NCI-H1417 treated with DMSO at 0.1 percent for 48 hours (cell line): Measurements from ENCODE around the gene PLPPR3.
"Not testable (repeated sequence)": the region's sequence is repeated elsewhere in the genome, so short reads cannot be mapped to it uniquely, and the experiment has no call there.

Experiments used
- DNase-seq: peaks from one replicate; lab custom pipeline; 2025; lab: John Stamatoyannopoulos, UW

The PLPPR3 gene

GRCh38 chr19:829129-829758 lies 7.5 kb upstream of the PLPPR3 start:
- DNase-seq, result no peak

GRCh38 chr19:827710-828321 lies 6.1 kb upstream of the PLPPR3 start, which contains the start of gene AZU1:
TSS of gene AZU1 (plus strand) at chr19:827837. CDS start at chr19:827847, 10 bp downstream.
- no peak for DNase-seq

DNA sequence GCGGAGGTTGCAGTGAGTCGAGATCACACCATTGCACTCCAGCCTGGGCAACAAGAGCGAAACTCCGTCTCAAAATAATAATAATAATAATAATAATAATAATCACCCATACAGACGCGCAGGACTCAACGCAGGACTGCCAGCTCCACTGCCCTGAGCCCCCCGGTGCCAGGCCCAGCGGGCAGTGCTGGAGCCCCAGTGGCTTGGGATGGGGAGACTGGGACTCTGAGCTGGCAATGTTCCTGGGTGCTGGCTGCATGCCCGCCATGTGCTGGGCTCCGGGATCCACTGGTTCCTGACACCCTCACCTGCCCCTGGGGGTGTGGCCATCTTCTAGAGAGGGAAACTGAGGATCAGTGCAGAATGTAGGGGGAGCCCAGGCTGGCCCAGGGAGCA lies 5.6 kb upstream of the PLPPR3 start:
- no peak for DNase-seq

DNA sequence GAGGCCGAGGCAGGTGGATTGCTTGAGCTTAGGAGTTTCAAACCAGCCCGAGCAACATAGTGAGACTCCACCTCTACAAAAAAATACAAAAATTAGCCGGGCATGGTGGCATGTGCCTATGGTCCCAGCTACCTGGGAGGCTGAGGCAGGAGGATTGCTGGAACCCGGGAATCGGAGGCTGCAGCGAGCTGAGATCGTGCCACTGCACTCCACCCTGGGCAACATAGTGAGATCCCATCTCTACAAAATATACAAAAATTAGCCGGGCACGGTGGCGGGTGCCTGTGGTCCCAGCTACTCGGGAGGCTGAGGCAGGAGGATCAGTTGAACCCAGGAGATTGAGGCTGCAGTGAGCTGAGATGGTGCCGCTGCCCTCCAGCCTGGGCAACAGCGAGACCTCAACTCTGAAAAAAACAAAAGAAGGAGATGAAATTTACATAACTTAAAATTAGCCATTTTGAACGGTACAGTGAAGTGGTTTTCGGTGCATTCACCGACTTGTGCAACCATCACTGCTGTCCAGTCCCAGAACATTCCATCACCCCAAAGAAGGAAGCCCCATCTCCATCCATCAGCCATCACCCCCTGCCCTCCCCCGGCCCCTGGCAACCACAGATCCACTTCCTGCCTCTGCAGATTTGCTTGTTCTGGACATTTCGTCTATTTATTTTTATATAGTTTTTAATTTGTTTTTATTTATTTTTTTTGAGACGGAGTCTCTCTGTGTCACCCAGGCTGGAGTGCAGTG lies 4.3 kb upstream of the PLPPR3 start:
- no peak for DNase-seq

DNA sequence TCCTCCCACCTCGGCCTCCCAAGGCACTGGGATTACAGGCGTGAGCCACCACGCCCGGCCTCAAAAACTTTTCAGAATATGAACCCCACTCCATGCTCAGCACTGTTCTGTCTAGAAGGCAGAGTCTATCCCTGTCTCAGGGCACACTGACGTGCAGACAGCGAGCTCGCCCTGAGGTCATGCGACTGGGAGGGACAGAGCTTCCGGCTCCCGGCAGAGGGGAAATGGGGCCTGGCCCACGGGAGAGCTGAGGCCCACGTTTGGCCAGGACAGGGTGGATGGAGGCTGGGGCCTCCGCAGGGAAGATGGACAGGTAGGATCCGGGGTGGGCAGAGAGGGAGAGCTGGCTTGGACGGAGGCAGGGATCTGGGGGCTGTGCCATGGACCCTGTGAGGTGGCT lies 3.1 kb upstream of the PLPPR3 start:
- DNase-seq, result no peak

DNA sequence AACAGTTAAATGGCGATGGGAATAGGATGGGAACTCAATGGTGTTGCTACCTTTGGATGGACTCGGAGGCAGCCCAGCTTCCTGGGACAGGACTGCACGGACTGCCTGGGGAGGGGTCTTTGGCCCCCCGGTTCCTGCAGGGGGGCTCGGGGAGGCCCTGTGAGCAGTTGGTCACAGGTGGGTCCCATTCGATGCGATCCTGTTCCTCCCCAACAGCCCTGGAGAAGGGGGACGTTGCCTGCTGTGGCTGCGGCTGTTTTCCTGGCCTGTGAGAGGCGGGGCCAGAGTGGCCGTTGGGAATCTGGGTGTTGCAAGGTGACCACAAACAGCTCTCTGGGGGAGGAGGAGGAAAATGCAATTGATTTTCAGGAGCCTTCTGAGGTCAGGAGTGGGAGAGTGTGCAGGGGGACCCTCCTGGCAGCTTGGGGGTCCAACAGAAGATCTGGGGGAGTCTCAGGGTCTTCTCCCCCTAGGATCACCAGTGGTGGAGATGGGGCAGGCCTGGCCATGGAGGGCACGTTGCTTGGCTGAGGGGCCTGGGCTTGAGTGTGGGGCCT lies 1.9 kb upstream of the PLPPR3 start:
- DNase-seq, result no peak

DNA sequence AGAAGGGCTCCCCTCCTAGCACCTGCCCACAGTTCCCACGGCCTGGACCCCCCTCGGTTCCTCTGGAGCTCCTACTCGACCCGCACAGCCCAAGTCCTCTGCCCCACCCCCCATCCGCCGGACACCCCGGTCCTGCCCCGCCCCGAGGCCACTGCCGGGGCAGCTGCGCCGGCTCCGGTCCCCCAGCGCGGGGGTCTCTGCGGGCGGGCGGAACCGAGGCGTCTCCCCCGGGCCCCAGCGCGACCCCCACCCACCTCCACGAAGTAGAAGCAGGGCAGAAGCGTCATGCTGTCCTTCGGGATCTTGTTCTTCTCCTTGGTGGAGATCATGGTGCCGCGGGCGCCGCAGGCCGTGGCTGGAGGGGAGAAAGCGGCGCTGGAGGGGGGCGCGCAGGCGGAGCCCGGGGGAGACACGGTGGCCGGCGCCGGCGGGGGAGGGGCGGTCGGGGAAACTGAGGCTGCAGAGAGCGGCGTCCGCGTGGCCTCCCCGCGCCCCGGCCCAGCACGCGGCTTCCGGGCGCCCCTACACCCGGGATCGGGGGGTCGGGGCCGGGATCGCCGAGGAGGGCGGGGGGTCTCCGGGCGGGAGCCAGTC lies 427 bp downstream of the PLPPR3 start:
- DNase-seq, result no peak

DNA sequence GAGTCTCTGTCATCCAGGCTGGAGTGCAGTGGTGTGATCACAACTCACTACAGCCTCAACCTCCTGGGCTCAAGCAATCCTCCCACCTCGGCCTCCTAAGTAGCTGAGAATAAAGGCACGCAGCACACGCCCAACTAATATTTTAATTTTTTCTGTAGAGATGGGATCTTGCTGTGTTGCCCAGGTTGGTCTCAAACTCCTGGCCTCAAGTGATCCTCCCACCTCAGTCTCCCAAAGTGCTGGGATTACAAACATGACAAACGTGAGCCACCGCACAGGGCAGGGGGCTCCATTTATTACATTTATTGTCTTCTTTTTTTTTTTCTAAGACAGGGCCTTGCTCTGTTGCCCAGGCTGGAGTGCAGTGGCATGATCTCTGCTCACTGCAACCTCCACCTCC lies 1.5 kb downstream of the PLPPR3 start:
- DNase-seq, result not testable (repeated sequence)

- DNase-seq, result no peak
These were observed 5.3 kb downstream of the PLPPR3 start for GRCh38 chr19:816500-816857.

GRCh38 chr19:815775-816499 lies 5.8 kb downstream of the PLPPR3 start:
- DNase-seq, result no peak

GRCh38 chr19:815079-815774 lies 6.5 kb downstream of the PLPPR3 start:
- no peak for DNase-seq

GRCh38 chr19:814152-815078 lies 7.3 kb downstream of the PLPPR3 start:
- DNase-seq, result no peak

DNA sequence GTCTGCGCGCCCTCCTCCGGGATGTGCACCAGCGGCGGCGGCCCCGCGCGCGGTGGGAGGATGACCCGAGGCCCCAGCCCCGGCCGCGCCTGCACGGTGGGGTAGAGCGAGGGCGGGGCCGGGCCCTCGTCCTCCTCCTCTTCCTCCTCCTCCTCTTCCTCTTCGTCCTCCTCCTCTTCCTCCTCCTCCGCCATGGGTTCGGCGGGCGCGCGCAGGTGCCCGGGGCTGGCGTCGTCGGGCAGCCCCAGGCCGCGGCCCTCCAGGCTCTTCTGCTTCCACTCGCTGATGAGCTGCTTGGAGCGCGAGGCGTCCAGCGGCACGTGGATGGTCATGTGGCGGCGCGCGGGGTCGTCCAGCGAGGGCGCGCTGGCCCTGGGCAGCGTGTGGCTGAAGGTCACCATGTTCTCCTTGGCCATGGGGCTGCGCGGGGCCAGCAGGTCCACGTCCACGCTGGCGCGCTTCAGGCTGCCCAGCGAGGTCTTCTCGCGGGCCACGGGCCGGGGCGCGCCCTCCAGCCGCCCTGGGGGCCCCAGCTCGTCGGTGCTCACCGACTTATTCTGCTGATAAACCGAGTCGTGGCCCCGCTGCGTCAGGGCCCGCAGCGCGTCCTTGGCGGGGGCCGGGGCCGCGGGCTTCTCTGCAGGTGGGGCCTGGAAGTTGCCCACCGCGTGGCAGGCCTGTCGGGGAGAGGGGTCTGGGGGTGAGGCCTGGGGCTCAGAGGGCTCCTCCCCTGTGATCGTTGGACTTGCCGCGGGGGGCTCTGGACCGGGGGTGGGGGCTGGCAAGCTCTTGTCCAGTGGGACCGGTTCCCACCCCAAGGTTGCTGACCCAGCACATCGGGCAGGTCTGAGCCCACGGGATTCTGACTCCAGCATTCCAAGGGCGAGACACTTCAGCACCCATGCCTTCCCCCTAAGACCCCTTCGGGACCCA lies 8.3 kb downstream of the PLPPR3 start:
- no peak for DNase-seq

- no peak for DNase-seq
These were observed 9.0 kb downstream of the PLPPR3 start for GRCh38 chr19:812747-813218.

DNA sequence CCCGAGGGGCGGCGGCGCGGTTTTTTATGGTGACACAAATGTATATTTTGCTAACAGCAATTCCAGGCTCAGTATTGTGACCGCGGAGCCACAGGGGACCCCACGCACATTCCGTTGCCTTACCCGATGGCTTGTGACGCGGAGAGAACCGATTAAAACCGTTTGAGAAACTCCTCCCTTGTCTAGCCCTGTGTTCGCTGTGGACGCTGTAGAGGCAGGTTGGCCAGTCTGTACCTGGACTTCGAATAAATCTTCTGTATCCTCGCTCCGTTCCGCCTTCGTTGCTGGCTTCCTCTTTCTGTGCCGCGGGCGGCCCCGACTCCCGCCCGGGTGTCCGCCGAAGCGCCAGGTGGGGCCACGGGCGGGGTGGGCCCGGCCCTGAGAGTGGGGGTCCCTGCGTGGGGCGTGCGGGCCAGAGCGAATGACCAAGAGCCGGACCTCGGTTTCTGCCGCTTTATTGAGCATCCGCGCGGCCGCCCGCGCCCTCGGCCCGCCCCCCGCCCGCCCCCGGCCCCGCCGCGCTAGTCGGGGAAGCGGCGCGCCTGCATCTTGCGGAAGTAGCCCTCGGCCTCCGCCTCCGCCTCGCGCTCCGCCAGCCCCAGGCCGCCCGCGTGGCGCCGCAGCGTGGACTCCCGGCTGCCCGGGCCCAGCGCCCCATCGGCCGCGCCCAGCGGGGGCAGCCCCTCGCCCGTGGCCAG lies 9.6 kb downstream of the PLPPR3 start:
- no peak for DNase-seq

DNA sequence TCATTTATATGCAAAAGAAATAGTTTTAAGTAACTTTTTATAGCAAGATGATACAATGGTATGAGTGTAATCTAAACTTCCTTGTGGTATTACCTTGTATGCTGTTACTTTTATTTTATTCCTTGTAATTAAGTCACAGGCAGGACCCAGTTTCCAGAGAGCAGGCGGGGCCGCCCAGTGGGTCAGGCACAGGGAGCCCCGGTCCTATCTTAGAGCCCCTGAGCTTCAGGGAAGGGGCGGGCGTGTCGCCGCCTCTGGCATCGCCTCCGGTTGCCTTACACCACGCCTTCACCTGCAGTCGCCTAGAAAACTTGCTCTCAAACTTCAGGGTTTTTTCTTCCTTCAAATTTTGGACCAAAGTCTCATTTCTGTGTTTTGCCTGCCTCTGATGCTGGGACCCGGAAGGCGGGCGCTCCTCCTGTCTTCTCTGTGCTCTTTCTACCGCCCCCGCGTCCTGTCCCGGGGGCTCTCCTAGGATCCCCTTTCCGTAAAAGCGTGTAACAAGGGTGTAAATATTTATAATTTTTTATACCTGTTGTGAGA lies 10.2 kb downstream of the PLPPR3 start:
- DNase-seq, result no peak

DNA sequence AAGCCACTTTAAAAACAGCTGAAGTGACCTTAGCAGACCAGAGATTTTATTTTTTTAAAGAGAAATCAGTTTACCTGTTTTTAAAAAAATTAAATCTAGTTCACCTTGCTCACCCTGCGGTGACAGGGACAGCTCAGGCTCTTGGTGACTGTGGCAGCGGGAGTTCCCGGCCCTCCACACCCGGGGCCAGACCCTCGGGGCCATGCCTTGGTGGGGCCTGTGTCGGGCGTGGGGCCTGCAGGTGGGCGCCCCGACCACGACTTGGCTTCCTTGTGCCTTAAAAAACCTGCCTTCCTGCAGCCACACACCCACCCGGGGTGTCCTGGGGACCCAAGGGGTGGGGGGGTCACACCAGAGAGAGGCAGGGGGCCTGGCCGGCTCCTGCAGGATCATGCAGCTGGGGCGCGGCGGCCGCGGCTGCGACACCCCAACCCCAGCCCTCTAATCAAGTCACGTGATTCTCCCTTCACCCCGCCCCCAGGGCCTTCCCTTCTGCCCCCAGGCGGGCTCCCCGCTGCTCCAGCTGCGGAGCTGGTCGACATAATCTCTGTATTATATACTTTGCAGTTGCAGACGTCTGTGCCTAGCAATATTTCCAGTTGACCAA lies 10.8 kb downstream of the PLPPR3 start:
- no peak for DNase-seq
